Measurements from ENCODE around the gene TOM1L2.

DNA sequence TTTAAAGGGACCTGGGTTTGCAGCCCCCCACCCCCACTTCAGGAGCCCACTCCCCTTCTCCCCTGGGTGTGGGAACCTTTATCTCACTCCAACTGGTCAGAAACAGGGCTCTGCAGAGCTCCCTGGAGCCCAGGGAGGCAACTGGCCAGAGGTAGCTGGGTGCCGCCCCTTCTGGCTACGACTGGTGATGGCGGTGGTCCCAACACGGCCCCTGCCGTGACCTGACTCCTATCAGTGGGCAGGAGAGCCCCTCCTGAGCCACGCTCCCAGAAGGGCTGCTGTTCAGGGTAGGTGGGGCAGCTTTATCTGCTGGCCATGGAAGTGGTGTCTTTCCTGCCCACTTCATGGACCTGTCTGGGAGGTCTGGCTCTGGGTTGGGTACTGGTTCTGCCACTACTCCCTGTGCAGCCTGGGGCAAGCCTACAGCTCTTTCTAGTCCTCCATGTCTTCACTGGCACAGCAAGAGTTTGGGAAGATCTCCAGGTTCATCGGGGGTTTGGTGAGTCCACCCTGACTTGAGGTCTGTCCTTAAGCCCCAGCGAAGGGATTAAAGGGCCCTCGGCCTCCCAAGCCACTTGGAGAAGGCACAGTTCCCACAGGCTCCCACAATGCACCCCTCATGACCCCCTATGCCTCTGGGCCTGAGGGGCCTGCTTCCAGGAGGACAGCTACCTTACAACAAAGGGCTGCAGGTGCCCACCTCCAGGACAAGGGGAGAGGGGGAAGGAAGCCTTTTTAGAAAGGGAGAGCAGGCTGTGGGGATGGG, 129.9 kb downstream of the TOM1L2 start:
- no peak for TF ChIP-seq CTCF (IDR thresholded peaks at IDR 0.05)
- no peak for TF ChIP-seq POLR2A (IDR thresholded peaks at IDR 0.05)
